Right lobe of liver (tissue), 6 donors: ENCODE data around the gene SLC36A1. TPM values are rescaled to one million over a fixed set of nuclear protein-coding genes. Genes with fewer than 3 reads are reported as not detected.

Experiments used
- ATAC-seq, 4 donors: fragments of 200-7000 bp; cut with Tn5 transposase; one replicate each; pipeline ENCODE4 v1.9.1; 2020; ENCODE audit warnings: mild to moderate bottlenecking in 4 of 4, moderate library complexity in 4 of 4
- DNase-seq, 3 donors: peaks; one replicate each; pipeline ENCODE4 v3.0.0-alpha.2; 2020
- H3K27ac ChIP-seq, 3 donors: fragments of 200-600 bp; one replicate each; pipeline ENCODE4 v1.8.0; 2022
- H3K27me3 ChIP-seq, 2 donors: fragments of 200-600 bp; one replicate each; pipeline ENCODE4 v1.8.0; 2022
- H3K36me3 ChIP-seq, 4 donors: fragments of 200-600 bp; sonication (generic) in 1 of 4; one replicate each; pipeline versions ENCODE4 v1.5.1 to v1.8.0; 2017 to 2022; ENCODE audit warnings: control low read depth in 1 of 4
- H3K4me1 ChIP-seq, 4 donors: fragments of 200-600 bp; sonication (generic) in 1 of 4; one replicate each; pipeline versions ENCODE4 v1.5.1 to v1.8.0; 2017 to 2022; ENCODE audit warnings: control low read depth in 1 of 4
- H3K4me3 ChIP-seq, 3 donors: fragments of 200-600 bp; one replicate each; pipeline ENCODE4 v1.8.0; 2022
- H3K9me3 ChIP-seq, 4 donors: fragments of 200-600 bp; sonication (generic) in 1 of 4; one replicate each; pipeline versions ENCODE4 v1.5.1 to v1.8.0; 2017 to 2022; ENCODE audit warnings: control low read depth in 1 of 4
- POLR2A ChIP-seq: fragments of 450-650 bp; IDR thresholded peaks from one replicate; pipeline ENCODE4 v1.6.1; 2017; ENCODE audit warnings: antibody characterized with exemption, mild to moderate bottlenecking
- WGBS: methylation state at CpG from one replicate; pipeline ENCODE4 v1.1.6; 2018; ENCODE audit warnings: low coverage, low lambda C conversion rate; ENCODE audit not compliant: insufficient coverage; ENCODE audit errors: missing lambda C conversion rate; 5-methylcytosine and 5-hydroxymethylcytosine counted together
- intact Hi-C, 2 donors: fragments of 100-400 bp; cut with DNase I; formaldehyde crosslinking; loops; one replicate each; pipeline versions ENCODE4 v1.11.2 to v1.14.1; 2022
- long read RNA-seq: library from polyadenylated mRNA; unstranded; transcript quantifications from one replicate; pipeline ENCODE4 v2.0.0, GENCODE V29; 2019
- total RNA-seq, 6 experiments: library from RNA; depleted of rRNA in 2 of 6; stranded (reverse); fragments of >200 nt in 2 of 6; fragmentation: NEBNext Ultra II Directional in 3 of 6; extraction: Animal tissue kit (Norgen Biotek cat#: 25700) in 3 of 6; gene quantifications; one replicate each; pipeline versions ENCODE4 v1.1.0 to v1.2.4, GENCODE V29; 2016 to 2023
- TF ChIP-seq, protein P1 (sequence below), 4 donors: fragments of 200-600 bp in 3 of 4; fragments of 450-650 bp in 1 of 4; IDR thresholded peaks; one replicate each; pipeline versions ENCODE4 v1.5.1 to v1.8.0; 2016 to 2022; ENCODE audit warnings: antibody characterized with exemption in 4 of 4, mild to moderate bottlenecking in 2 of 4
- donor health status: DM: no; HTN: yes; CAD: no.
- donor health status: DM: no; HTN: no; CAD: no.
- donor health status: DM: no; HTN: no; CAD: no.
- donor health status: DM: no; HTN: yes; CAD: no.
- donor health status: DM: no; HTN: yes; CAD: no.

SLC36A1 gene
- 1 to 10 TPM; 2.0 to 8.2 (median 5.2) TPM for total RNA-seq
- long read RNA-seq, result 0 reads

- intact Hi-C loops, result no loop called here
- Histone ChIP-seq H3K4me1 (peaks cover 0 to 7% (median 2%) of the 10 kb centered on the region in 4 donors), H3K36me3 (no peaks in the 10 kb centered on the region), H3K27me3 (no peaks in the 10 kb centered on the region), H3K27ac (peak within 1 kb of the TSS in 2 of 3 donors; percentile 20 to 66), H3K4me3 (peak within 1 kb of the TSS; percentile 70 to 95 (median 85)), H3K9me3 (no peaks in the 10 kb centered on the region)
- DNase-seq (peak; percentile 95 to 97 (median 96)), ATAC-seq (peak; percentile 99 to 100 (median 100))
- TF ChIP-seq POLR2A, result peak; percentile 50
- TF ChIP-seq, protein P1, sequence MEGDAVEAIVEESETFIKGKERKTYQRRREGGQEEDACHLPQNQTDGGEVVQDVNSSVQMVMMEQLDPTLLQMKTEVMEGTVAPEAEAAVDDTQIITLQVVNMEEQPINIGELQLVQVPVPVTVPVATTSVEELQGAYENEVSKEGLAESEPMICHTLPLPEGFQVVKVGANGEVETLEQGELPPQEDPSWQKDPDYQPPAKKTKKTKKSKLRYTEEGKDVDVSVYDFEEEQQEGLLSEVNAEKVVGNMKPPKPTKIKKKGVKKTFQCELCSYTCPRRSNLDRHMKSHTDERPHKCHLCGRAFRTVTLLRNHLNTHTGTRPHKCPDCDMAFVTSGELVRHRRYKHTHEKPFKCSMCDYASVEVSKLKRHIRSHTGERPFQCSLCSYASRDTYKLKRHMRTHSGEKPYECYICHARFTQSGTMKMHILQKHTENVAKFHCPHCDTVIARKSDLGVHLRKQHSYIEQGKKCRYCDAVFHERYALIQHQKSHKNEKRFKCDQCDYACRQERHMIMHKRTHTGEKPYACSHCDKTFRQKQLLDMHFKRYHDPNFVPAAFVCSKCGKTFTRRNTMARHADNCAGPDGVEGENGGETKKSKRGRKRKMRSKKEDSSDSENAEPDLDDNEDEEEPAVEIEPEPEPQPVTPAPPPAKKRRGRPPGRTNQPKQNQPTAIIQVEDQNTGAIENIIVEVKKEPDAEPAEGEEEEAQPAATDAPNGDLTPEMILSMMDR (IDR thresholded peaks at IDR 0.05), result peak; percentile 97 to 99 (median 98)
- 0% methylated on average over 11 of the region's 46 CpGs for WGBS
These were observed at the start of gene SLC36A1 for GRCh38 chr5:151447174-151448037. SLC36A1 (plus strand) TSS chr5:151447603; CDS start chr5:151458793, 11,190 bp downstream.

- Histone ChIP-seq H3K9me3 (no peaks in the 10 kb centered on the region), H3K4me1 (no peaks in the 10 kb centered on the region), H3K27ac (no peak overlapping the region), H3K36me3 (no peaks in the 10 kb centered on the region), H3K27me3 (no peaks in the 10 kb centered on the region), H3K4me3 (no peak overlapping the region)
- DNase-seq, result no peak
- ATAC-seq, result no peak
- TF ChIP-seq, protein P1 (IDR thresholded peaks at IDR 0.05), result no peak
- TF ChIP-seq POLR2A, result no peak
- WGBS, result 33% methylated on average over 3 of the region's 4 CpGs
- intact Hi-C loops, result no loop called here
These were observed 41.9 kb upstream of the SLC36A1 start for GRCh38 chr5:151405334-151406160.

- intact Hi-C loops, result no loop called here
- Histone ChIP-seq H3K36me3 (no peaks in the 10 kb centered on the region), H3K9me3 (no peaks in the 10 kb centered on the region), H3K27me3 (no peaks in the 10 kb centered on the region), H3K27ac (no peak overlapping the region), H3K4me3 (no peak overlapping the region), H3K4me1 (no peaks in the 10 kb centered on the region)
- DNase-seq (no peak), ATAC-seq (peak in 3 of 4 donors; percentile 18 to 46 (median 32))
- TF ChIP-seq, protein P1 (IDR thresholded peaks at IDR 0.05), result peak in 3 of 4 donors; percentile 42 to 55 (median 46)
- TF ChIP-seq POLR2A, result no peak
- 24% methylated on average over 3 of the region's 8 CpGs for WGBS
These were observed 41.0 kb upstream of the SLC36A1 start for GRCh38 chr5:151406322-151406947.

GRCh38 chr5:151408591-151409230, 38.7 kb upstream of the SLC36A1 start:
- Histone ChIP-seq H3K4me1 (no peaks in the 10 kb centered on the region), H3K4me3 (no peak overlapping the region), H3K27me3 (no peaks in the 10 kb centered on the region), H3K9me3 (no peaks in the 10 kb centered on the region), H3K36me3 (no peaks in the 10 kb centered on the region), H3K27ac (no peak overlapping the region)
- WGBS, result 23% methylated on average over 4 of the region's 4 CpGs
- TF ChIP-seq, protein P1 (IDR thresholded peaks at IDR 0.05), result no peak
- TF ChIP-seq POLR2A, result no peak
- peak in 3 of 4 donors; percentile 32 to 45 (median 40) for ATAC-seq
- DNase-seq, result no peak
- intact Hi-C loops, result no loop called here
